GM20000 (cell line): ENCODE data around the gene AGPAT4.

Source experiments
- DNase-seq: peaks from one replicate; pipeline ENCODE4 v3.0.0; 2012; ENCODE audit warnings: low spot score
- CTCF ChIP-seq: IDR thresholded peaks from 2 replicates; pipeline ENCODE4 v1.5.1; 2012; ENCODE audit warnings: mild to moderate bottlenecking, control low read depth; ENCODE audit errors: extremely low read depth, missing control alignments

Gene AGPAT4

GRCh38 chr6:161117942-161118341 is 155.9 kb downstream of the AGPAT4 start:
- no peak for TF ChIP-seq CTCF
- no peak for DNase-seq

GRCh38 chr6:161117308-161117707 is 156.6 kb downstream of the AGPAT4 start:
- DNase-seq: no peak
- no peak for TF ChIP-seq CTCF

GRCh38 chr6:161116554-161116953 is 157.3 kb downstream of the AGPAT4 start:
- no peak for DNase-seq
- TF ChIP-seq CTCF: no peak

GRCh38 chr6:161115468-161115867 is 158.4 kb downstream of the AGPAT4 start:
- peak; percentile 15 for DNase-seq
- TF ChIP-seq CTCF: no peak

- TF ChIP-seq CTCF: no peak
- no peak for DNase-seq
Observed at GRCh38 chr6:161111261-161111660, 162.6 kb downstream of the AGPAT4 start.

- no peak for TF ChIP-seq CTCF
Observed at GRCh38 chr6:161110028-161110779, 163.7 kb downstream of the AGPAT4 start.

GRCh38 chr6:161109366-161109765 is 164.5 kb downstream of the AGPAT4 start:
- DNase-seq: no peak
- TF ChIP-seq CTCF: no peak

More at GRCh38 chr6:161110028-161110779, 163.7 kb downstream of the AGPAT4 start:
- DNase-seq: no peak
